Neutrophil (primary cell): ENCODE data around the gene WLS.

ENCODE experiments used
- H3K27ac ChIP-seq: fragments of 200-600 bp; sonication (generic); 2 replicates; pipeline ENCODE4 v1.5.1; 2016; ENCODE audit warnings: mild to moderate bottlenecking, moderate library complexity
- H3K27me3 ChIP-seq: fragments of 200-600 bp; sonication (generic); 2 replicates; pipeline ENCODE4 v1.6.0; 2016; ENCODE audit warnings: mild to moderate bottlenecking
- H3K36me3 ChIP-seq: fragments of 200-600 bp; sonication (generic); 2 replicates; pipeline ENCODE4 v1.5.1; 2017
- H3K4me1 ChIP-seq, 2 experiments: fragments of 200-600 bp in 1 of 2; sonication (generic) in 1 of 2; 1 replicate in 1 of 2; 2 replicates in 1 of 2; pipeline versions ENCODE4 v1.5.1 to v1.6.1; 2013 to 2016; ENCODE audit warnings: low read depth in 1 of 2, low read length in 1 of 2, mild to moderate bottlenecking in 1 of 2, moderate library complexity in 1 of 2; ENCODE audit not compliant: control insufficient read depth in 1 of 2, insufficient read depth in 1 of 2
- H3K4me3 ChIP-seq, 2 experiments: fragments of 200-600 bp in 1 of 2; sonication (generic) in 1 of 2; 1 replicate in 1 of 2; 2 replicates in 1 of 2; pipeline ENCODE4 v1.5.1; 2013 to 2016; ENCODE audit warnings: low read depth in 1 of 2, low read length in 1 of 2, mild to moderate bottlenecking in 1 of 2, moderate library complexity in 1 of 2
- H3K9me3 ChIP-seq: fragments of 200-600 bp; sonication (generic); 2 replicates; pipeline ENCODE4 v1.5.1; 2016
- TF ChIP-seq, protein P1 (sequence below): fragments of 200-600 bp; sonication (generic); IDR thresholded peaks from 2 replicates; pipeline ENCODE4 v1.5.1; 2016; ENCODE audit warnings: antibody characterized with exemption

WLS gene

DNA sequence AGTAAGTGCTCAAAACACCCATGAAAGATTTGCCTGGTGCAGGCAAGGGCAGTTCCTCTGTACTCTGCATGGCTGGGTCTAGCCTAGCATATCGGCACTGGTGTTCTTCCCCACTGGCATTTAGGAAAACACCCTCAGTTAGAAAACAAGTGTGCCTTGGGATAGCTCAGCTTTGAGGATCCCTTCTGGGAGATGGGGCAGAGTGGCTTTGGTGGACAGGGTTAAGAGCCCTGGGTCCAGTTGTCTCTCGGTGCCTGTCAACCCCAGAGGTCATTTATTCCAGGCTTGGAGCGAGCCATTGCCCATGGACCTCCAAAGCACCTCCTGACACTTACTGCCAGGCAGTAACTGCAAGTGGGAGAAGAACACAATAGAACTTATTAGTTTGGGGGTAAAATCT is 101.1 kb downstream of the WLS start:
- H3K9me3 ChIP-seq: no peaks in the 10 kb centered on the region
- TF ChIP-seq, protein P1, sequence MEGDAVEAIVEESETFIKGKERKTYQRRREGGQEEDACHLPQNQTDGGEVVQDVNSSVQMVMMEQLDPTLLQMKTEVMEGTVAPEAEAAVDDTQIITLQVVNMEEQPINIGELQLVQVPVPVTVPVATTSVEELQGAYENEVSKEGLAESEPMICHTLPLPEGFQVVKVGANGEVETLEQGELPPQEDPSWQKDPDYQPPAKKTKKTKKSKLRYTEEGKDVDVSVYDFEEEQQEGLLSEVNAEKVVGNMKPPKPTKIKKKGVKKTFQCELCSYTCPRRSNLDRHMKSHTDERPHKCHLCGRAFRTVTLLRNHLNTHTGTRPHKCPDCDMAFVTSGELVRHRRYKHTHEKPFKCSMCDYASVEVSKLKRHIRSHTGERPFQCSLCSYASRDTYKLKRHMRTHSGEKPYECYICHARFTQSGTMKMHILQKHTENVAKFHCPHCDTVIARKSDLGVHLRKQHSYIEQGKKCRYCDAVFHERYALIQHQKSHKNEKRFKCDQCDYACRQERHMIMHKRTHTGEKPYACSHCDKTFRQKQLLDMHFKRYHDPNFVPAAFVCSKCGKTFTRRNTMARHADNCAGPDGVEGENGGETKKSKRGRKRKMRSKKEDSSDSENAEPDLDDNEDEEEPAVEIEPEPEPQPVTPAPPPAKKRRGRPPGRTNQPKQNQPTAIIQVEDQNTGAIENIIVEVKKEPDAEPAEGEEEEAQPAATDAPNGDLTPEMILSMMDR: no peak
- peaks cover 16% of the 10 kb centered on the region for H3K36me3 ChIP-seq
- no peak overlapping the region for H3K27ac ChIP-seq
- H3K4me1 ChIP-seq: peaks cover 0 to 4% of the 10 kb centered on the region in 2 experiments
- no peaks in the 10 kb centered on the region for H3K27me3 ChIP-seq
- H3K4me3 ChIP-seq: no peak overlapping the region

- Histone ChIP-seq H3K27ac (no peak overlapping the region), H3K36me3 (peaks cover 20% of the 10 kb centered on the region)
These were observed 102.6 kb downstream of the WLS start for GRCh38 chr1:68129536-68130250.

GRCh38 chr1:68128820-68129219 is 103.5 kb downstream of the WLS start:
- Histone ChIP-seq H3K27me3 (no peaks in the 10 kb centered on the region), H3K9me3 (no peaks in the 10 kb centered on the region), H3K4me3 (no peak overlapping the region), H3K36me3 (peaks cover 20% of the 10 kb centered on the region), H3K4me1 (peaks cover 0 to 4% of the 10 kb centered on the region in 2 experiments), H3K27ac (no peak overlapping the region)
- TF ChIP-seq, protein P1: no peak

More at GRCh38 chr1:68129536-68130250, 102.6 kb downstream of the WLS start:
- TF ChIP-seq, protein P1: no peak
- H3K9me3 ChIP-seq: no peaks in the 10 kb centered on the region
- peaks cover 0 to 4% of the 10 kb centered on the region in 2 experiments for H3K4me1 ChIP-seq
- H3K4me3 ChIP-seq: no peak overlapping the region
- H3K27me3 ChIP-seq: no peaks in the 10 kb centered on the region

GRCh38 chr1:68128157-68128556 is 104.2 kb downstream of the WLS start:
- Histone ChIP-seq H3K9me3 (no peaks in the 10 kb centered on the region), H3K36me3 (peaks cover 20% of the 10 kb centered on the region), H3K4me3 (no peak overlapping the region), H3K4me1 (no peaks in the 10 kb centered on the region), H3K27ac (no peak overlapping the region), H3K27me3 (no peaks in the 10 kb centered on the region)
- TF ChIP-seq, protein P1: no peak

GRCh38 chr1:68121536-68121935 is 110.8 kb downstream of the WLS start:
- TF ChIP-seq, protein P1: no peak
- H3K4me1 ChIP-seq: peaks cover 13% of the 10 kb centered on the region in 2 experiments
- no peaks in the 10 kb centered on the region for H3K27me3 ChIP-seq
- H3K9me3 ChIP-seq: no peaks in the 10 kb centered on the region
- H3K27ac ChIP-seq: peak overlapping the region; percentile 21
- H3K36me3 ChIP-seq: peaks cover 4% of the 10 kb centered on the region
- H3K4me3 ChIP-seq: no peak overlapping the region
